OCI-LY1 (cell line): ENCODE results near the gene AGAP3.

Experiments used
- H2AFZ ChIP-seq: fragments of 200-600 bp; sonication (generic), shearing (Covaris generic); 2 replicates; pipeline ENCODE4 v1.6.0; 2014; ENCODE audit warnings: antibody characterized with exemption, mild to moderate bottlenecking, low read length
- H3F3A ChIP-seq: fragments of 200-600 bp; sonication (generic), shearing (Covaris generic); 2 replicates; pipeline ENCODE4 v1.6.0; 2014; ENCODE audit warnings: mild to moderate bottlenecking, antibody characterized with exemption, low read length, moderate library complexity; ENCODE audit not compliant: insufficient read depth
- H3K27ac ChIP-seq: fragments of 200-600 bp; sonication (generic); 2 replicates; pipeline ENCODE4 v1.5.1; 2014; ENCODE audit warnings: low read length, mixed run types, mild to moderate bottlenecking, low read depth; ENCODE audit not compliant: poor library complexity, severe bottlenecking
- H3K27me3 ChIP-seq: fragments of 200-600 bp; sonication (generic); 2 replicates; pipeline ENCODE4 v1.6.0; 2014; ENCODE audit warnings: antibody characterized with exemption, mild to moderate bottlenecking, low read length, moderate library complexity; ENCODE audit not compliant: insufficient read depth
- H3K36me3 ChIP-seq: fragments of 200-600 bp; sonication (generic); 2 replicates; pipeline ENCODE4 v1.6.1; 2014; ENCODE audit warnings: mild to moderate bottlenecking, antibody characterized with exemption, low read length, moderate library complexity, mixed read lengths; ENCODE audit not compliant: insufficient read depth
- H3K4me1 ChIP-seq: fragments of 200-600 bp; sonication (generic); 2 replicates; pipeline ENCODE4 v1.5.1; 2014; ENCODE audit warnings: mild to moderate bottlenecking, low read length, moderate library complexity; ENCODE audit not compliant: insufficient read depth, severe bottlenecking
- H3K4me2 ChIP-seq: fragments of 200-600 bp; sonication (generic), shearing (Covaris generic); 2 replicates; pipeline ENCODE4 v1.6.1; 2014; ENCODE audit warnings: low read length
- H3K4me3 ChIP-seq: fragments of 200-600 bp; sonication (generic); 2 replicates; pipeline ENCODE4 v1.5.1; 2014; ENCODE audit warnings: low read length, low read depth, mild to moderate bottlenecking, mixed read lengths; ENCODE audit not compliant: poor library complexity, severe bottlenecking
- H3K79me2 ChIP-seq: fragments of 200-600 bp; shearing (Covaris generic); 2 replicates; pipeline ENCODE4 v1.6.1; 2016; ENCODE audit warnings: mixed run types, low read length, mixed read lengths; ENCODE audit not compliant: insufficient read depth
- H3K9ac ChIP-seq: fragments of 200-600 bp; sonication (generic), shearing (Covaris generic); 2 replicates; pipeline ENCODE4 v1.6.1; 2014; ENCODE audit warnings: mild to moderate bottlenecking, low read length, mixed read lengths
- H3K9me2 ChIP-seq: fragments of 200-600 bp; sonication (generic), shearing (Covaris generic); 2 replicates; pipeline ENCODE4 v1.6.1; 2014; ENCODE audit warnings: low read depth, mild to moderate bottlenecking, low read length, mixed read lengths
- H3K9me3 ChIP-seq: fragments of 200-600 bp; shearing (Covaris generic); 2 replicates; pipeline ENCODE4 v1.6.1; 2014; ENCODE audit warnings: low read length, mixed read lengths
- H4K20me1 ChIP-seq: fragments of 200-600 bp; sonication (generic), shearing (Covaris generic); 2 replicates; pipeline ENCODE4 v1.6.0; 2016; ENCODE audit warnings: mild to moderate bottlenecking, low read length; ENCODE audit not compliant: insufficient read depth
- CTCF ChIP-seq: fragments of 200-600 bp; sonication (generic), shearing (Covaris generic); IDR thresholded peaks from 2 replicates; pipeline ENCODE4 v1.5.1; 2017; ENCODE audit warnings: mild to moderate bottlenecking, antibody characterized with exemption, low read length, moderate library complexity, mixed read lengths
- EZH2 ChIP-seq: fragments of 200-600 bp; sonication (generic), shearing (Covaris generic); IDR thresholded peaks from 2 replicates; pipeline ENCODE4 v1.8.0; 2017; ENCODE audit warnings: borderline replicate concordance, mixed run types, mild to moderate bottlenecking, antibody characterized with exemption, low read length, moderate library complexity, mixed read lengths

The AGAP3 gene

DNA sequence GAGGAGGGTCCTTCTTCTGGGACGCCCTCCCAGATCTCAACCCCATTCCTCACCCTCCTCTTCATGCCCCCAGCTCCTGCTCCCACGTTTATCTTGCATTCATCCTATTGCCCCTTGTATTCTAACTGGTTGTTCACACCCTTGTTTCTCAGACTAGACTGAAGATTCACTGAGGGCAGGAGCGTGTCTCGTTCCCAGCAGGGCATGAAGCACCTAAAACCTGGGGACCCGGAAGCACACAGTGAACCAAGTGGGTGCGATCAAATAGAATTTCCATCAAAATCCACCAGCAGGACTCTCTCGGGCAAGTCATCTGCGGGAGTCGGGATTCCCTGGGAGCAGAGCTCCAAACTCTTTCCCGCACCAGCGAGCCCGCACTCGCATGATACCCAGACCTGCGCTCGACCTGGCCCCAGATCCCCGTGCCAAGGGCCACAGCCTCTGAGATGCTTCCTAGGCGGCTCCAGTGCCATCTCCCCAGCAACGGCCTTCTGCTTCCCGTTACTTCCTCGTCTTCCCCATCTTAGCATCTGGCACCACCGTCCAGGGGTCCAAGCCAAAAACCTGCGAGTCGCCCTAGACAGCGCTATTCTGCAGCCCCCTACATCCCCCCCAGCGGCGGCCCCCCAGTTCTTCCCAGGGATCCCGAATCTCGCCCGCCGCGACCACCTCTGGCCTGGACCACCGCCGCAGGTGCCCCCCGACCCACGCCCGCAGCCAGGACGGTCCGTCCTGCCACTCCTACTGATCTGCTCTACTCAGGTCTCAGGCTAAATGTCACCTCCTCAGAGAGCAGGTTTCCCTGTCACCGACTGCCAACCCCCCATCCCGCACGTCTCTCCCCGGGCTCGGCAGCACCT is 87.3 kb downstream of the AGAP3 start:
- Histone ChIP-seq H4K20me1 (no peaks in the 10 kb centered on the region), H3K27ac (no peak overlapping the region), H3K4me2 (no peak overlapping the region), H3K27me3 (peaks cover 9% of the 10 kb centered on the region), H3K9me2 (no peaks in the 10 kb centered on the region), H3K79me2 (no peaks in the 10 kb centered on the region), H3K36me3 (no peaks in the 10 kb centered on the region), H3K9ac (no peak overlapping the region), H3K4me3 (no peak overlapping the region), H3K9me3 (no peaks in the 10 kb centered on the region), H3F3A (no peaks in the 10 kb centered on the region), H2AFZ (no peak overlapping the region), H3K4me1 (no peaks in the 10 kb centered on the region)
- TF ChIP-seq EZH2 (no peak), CTCF (no peak)

DNA sequence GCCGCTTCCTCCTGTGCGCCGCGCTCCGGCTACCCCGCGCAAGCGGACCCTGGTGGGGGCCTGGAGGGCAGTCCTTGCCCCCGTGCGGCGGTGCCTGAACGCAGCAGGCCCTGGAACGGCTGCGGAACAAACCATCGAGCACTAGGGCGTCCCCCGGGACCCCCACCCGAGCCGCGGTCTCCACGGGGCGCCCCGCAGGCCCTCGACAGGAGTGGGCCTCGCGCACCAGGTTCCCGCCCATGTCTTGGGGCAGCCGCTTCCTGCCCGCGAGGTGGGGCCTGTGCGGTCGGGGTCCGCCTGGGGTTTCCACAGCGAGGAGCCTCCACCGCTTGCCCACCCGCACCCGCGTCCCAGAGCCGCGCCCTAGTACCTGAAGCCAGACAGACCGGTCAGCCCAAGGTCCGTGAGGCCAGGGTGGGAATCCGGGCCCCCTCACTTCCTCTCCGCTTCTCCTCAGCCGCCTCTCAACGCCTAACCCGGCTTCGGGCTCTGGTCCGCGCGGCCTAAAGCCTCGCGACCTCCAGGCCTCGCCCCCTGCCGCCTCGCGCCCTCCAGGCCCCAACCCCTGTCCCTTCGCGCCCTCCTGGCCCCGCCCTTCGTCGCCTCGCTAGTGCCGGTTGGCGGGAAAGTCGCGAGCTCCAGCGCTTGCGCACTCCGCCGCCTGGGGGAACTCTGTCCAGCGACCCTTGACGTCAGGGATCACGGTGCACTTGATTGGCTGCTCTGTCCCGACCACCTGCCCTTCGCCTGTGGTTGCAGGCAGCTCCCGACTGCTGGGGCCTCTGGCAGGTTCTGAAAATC is 88.2 kb downstream of the AGAP3 start:
- no peak overlapping the region for H3K27ac ChIP-seq
- H3F3A ChIP-seq = no peaks in the 10 kb centered on the region
- H3K79me2 ChIP-seq = no peaks in the 10 kb centered on the region
- H4K20me1 ChIP-seq = no peaks in the 10 kb centered on the region
- TF ChIP-seq CTCF (no peak), EZH2 (no peak)
- H2AFZ ChIP-seq = no peak overlapping the region
- H3K4me1 ChIP-seq = no peaks in the 10 kb centered on the region
- H3K9me2 ChIP-seq = no peaks in the 10 kb centered on the region
- no peak overlapping the region for H3K4me3 ChIP-seq
- H3K36me3 ChIP-seq = no peaks in the 10 kb centered on the region
- H3K9ac ChIP-seq = no peak overlapping the region
- peaks cover 9% of the 10 kb centered on the region for H3K27me3 ChIP-seq
- no peak overlapping the region for H3K4me2 ChIP-seq
- no peaks in the 10 kb centered on the region for H3K9me3 ChIP-seq

DNA sequence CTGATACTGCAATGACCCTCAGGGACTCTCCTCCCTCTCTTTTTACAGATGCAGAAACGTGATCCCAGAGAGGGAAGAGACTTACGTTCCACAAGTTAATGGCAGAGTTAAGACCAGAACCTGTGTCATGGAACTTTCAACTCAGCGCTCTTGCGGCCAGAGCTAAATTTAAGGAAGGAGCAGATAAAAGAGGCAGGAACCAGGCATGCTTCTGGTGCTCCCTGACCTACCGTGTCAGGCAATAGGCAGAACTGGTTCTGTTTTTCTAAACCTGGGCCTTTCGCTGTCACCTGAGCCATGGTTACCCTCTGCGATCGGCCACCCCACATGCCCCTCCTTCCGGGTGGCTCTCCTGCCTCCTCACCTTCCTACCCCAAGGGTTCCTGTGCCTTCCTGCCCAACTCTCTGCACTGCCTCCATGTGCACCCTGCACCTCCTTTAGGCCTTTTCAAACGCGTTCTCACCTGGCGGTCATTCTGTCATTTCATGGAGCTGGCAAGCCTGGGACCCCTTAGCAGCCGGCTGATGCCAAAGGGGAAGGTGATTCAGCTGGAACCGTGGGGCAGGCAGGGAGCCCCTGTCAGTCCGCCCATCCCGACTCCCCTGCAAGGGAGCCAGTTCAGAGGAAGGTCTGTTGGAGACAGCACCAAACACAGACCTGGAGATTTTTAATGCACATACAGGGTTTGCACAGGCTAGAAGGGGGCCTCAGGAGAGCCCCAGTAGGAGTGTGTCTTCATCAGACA is 88.9 kb downstream of the AGAP3 start:
- Histone ChIP-seq H4K20me1 (no peaks in the 10 kb centered on the region), H3K9ac (no peak overlapping the region)
- TF ChIP-seq CTCF = no peak
- no peak for TF ChIP-seq EZH2

More for the DNA sequence above, 88.9 kb downstream of the AGAP3 start:
- Histone ChIP-seq H3K4me3 (no peak overlapping the region), H2AFZ (no peak overlapping the region), H3K9me2 (no peaks in the 10 kb centered on the region), H3K4me1 (no peaks in the 10 kb centered on the region), H3F3A (no peaks in the 10 kb centered on the region), H3K27me3 (peaks cover 9% of the 10 kb centered on the region), H3K36me3 (no peaks in the 10 kb centered on the region), H3K4me2 (no peak overlapping the region), H3K9me3 (no peaks in the 10 kb centered on the region), H3K79me2 (no peaks in the 10 kb centered on the region), H3K27ac (no peak overlapping the region)
